Measurements from ENCODE around the gene UBLCP1. TPM values are rescaled to one million over a fixed set of nuclear protein-coding genes. Genes with fewer than 3 reads are reported as not detected.

The UBLCP1 gene
- 32.5 and 36.7 TPM in 2 replicates for total RNA-seq

GRCh38 chr5:159262859-159263568 lies at the start of gene UBLCP1:
Gene UBLCP1 (plus strand): TSS chr5:159263290. CDS start chr5:159268916, 5,626 bp downstream.
- DNase-seq (ENCODE audit: low read depth): peak; percentile 82
- TF ChIP-seq, protein P1, sequence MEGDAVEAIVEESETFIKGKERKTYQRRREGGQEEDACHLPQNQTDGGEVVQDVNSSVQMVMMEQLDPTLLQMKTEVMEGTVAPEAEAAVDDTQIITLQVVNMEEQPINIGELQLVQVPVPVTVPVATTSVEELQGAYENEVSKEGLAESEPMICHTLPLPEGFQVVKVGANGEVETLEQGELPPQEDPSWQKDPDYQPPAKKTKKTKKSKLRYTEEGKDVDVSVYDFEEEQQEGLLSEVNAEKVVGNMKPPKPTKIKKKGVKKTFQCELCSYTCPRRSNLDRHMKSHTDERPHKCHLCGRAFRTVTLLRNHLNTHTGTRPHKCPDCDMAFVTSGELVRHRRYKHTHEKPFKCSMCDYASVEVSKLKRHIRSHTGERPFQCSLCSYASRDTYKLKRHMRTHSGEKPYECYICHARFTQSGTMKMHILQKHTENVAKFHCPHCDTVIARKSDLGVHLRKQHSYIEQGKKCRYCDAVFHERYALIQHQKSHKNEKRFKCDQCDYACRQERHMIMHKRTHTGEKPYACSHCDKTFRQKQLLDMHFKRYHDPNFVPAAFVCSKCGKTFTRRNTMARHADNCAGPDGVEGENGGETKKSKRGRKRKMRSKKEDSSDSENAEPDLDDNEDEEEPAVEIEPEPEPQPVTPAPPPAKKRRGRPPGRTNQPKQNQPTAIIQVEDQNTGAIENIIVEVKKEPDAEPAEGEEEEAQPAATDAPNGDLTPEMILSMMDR (IDR thresholded peaks at IDR 0.05; ENCODE audit: insufficient read depth, low read depth, low read length): no peak
- peak within 1 kb of the TSS; percentile 89 for H3K4me3 ChIP-seq (ENCODE audit: low read depth, low read length)

DNA sequence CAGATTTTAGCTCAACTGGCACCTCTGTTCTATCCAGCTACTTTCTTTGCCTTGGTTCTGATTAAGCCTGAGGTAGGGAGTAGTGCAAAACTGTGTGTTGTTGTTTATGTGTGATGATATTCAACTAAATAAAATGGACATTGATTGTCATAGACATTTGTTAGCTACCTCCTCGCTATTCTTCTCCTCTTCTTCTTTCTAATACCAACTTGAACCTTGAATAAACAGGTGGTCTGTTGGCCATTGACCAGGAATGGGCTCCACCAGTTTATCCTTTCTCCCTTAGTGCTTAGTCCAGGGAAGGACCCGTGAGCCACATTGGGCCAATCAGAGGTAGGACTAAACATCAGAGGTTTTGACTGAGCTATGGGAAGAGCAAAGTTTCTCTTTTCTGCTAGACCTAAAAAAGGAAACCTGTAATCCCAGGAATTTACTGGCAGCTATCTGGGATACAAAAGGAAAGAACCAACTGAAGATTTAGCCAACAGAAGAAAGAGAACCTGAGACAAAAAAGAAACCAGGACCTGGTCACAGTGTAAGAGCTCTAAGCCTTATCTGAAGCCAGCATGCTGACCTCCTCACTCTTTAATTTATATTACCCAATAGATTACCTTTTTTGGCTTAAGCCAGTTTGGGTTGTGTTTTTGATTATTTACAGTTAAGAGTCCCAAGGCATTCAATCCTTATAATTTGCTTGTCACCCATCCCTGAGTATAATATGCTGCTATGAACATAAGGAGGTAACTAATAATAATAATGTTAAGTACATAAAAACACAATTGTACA lies 48.4 kb upstream of the UBLCP1 start:
- no peak overlapping the region for H3K4me3 ChIP-seq (ENCODE audit: low read depth, low read length)
- TF ChIP-seq, protein P1 (IDR thresholded peaks at IDR 0.05; ENCODE audit: insufficient read depth, low read depth, low read length): no peak
- no peak for DNase-seq (ENCODE audit: low read depth)

DNA sequence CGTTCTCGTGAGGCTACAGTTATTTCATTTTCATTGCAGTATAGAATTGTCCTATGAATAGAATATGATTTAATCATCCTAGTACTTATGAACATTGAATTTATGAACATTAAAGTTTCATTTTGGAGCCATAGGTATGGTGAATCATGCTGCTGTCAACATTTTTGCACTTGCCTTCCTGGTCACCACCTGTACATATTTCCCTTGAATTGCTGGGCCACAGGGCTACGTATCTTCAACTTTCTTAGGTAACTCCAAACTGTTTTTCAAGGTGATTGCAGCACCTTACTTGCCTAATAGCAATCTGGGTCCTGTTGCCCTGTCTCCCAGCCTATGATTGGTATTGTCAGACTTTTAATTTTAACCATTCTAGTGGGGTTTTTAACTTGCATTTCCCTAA lies 47.2 kb upstream of the UBLCP1 start:
- DNase-seq (ENCODE audit: low read depth): no peak
- no peak overlapping the region for H3K4me3 ChIP-seq (ENCODE audit: low read depth, low read length)
- TF ChIP-seq, protein P1 (IDR thresholded peaks at IDR 0.05; ENCODE audit: insufficient read depth, low read depth, low read length): no peak

DNA sequence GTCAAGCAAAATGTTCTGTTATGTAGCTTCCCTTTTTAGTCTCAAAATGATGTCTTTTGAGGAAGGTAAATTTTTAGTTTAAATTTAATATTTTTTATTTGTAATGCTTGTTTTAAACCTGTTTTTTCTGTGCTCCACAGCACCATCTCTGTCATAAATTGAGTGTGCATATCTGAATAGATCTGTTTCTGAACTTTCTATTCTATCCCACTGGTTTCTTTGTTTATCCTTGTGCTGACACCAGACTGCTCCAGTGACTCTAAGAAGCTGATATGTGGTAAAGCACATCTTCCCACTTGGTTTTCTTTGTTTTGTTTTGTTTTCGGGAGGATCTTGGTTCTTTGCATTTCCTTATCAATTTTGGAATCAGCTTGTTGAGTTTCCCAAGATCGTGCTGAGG lies 46.6 kb upstream of the UBLCP1 start:
- TF ChIP-seq, protein P1 (IDR thresholded peaks at IDR 0.05; ENCODE audit: insufficient read depth, low read depth, low read length): no peak
- no peak overlapping the region for H3K4me3 ChIP-seq (ENCODE audit: low read depth, low read length)
- no peak for DNase-seq (ENCODE audit: low read depth)

DNA sequence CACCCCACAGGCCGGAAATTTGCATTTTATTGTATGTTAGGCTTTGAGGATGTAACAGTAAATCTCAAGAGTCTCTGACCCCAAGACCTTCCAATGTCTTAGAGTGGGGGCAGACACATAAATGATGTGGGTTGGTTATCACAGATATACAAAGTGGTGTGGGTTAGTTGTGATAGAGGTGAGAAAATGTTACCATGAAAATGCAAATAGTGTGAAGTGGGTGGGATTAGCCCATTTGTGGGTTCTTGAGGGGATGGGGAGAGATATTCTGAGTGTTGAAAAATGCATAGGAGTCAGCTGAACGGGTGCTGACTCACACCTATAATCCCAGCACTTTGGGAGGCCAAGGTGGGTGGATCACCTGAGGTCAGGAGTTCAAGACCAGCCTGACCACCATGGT lies 45.9 kb upstream of the UBLCP1 start:
- no peak for DNase-seq (ENCODE audit: low read depth)
- TF ChIP-seq, protein P1 (IDR thresholded peaks at IDR 0.05; ENCODE audit: insufficient read depth, low read depth, low read length): no peak
- H3K4me3 ChIP-seq (ENCODE audit: low read depth, low read length): no peak overlapping the region

DNA sequence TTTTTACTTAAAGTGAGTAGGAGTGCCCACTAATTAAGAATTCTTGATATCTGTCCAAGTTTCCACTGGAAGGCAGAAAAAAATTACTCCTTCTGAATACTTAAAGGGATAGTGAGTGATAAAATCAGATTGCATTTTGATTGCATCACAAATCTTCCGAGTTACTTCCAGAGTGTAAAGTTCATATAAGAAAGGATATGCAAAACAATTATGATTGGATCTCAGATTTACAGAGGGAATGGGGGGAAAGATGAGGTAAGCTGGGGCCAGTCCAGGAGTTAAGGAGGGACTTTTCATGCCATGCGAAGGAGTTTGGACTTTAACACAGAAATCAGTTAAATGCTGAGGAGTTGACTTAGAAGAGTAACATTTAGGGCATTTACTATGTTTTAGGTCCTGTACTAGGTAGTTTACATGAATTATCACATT lies 44.5 kb upstream of the UBLCP1 start:
- H3K4me3 ChIP-seq (ENCODE audit: low read depth, low read length): no peak overlapping the region
- TF ChIP-seq, protein P1 (IDR thresholded peaks at IDR 0.05; ENCODE audit: insufficient read depth, low read depth, low read length): no peak
- DNase-seq (ENCODE audit: low read depth): peak; percentile 42
